ENCODE data around the gene TMEM167A.

Gene TMEM167A

DNA sequence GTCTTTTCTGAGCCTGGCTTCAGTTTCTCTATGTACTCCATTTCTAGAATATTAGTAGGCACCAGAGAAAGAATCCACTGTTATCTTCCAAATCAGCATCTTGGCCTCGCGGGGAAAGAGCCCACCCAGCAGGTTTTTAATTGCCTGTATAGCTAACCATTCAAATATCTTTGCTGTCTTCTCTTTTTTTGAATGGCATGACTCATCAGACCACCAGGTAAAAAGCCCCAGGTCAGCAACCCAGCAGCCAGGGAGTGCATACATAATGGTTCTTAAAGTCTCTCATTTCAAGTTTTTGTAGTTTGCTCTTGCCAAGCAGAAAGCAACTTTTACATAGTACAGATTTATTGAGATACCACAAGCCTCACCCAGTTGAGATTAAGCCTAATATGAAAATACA is 50.7 kb downstream of the TMEM167A start:
- H3K27ac ChIP-seq (ENCODE audit: low read depth, low read length, poor library complexity, severe bottlenecking): no peak overlapping the region
- no peak overlapping the region for H2AFZ ChIP-seq (ENCODE audit: low read length)
- no peak overlapping the region for H3K4me2 ChIP-seq (ENCODE audit: low read length)
- H3F3A ChIP-seq (ENCODE audit: insufficient read depth, low read length): no peaks in the 10 kb centered on the region
- no peaks in the 10 kb centered on the region for H3K9me2 ChIP-seq (ENCODE audit: low read depth, low read length)
- no peak overlapping the region for H3K4me3 ChIP-seq (ENCODE audit: low read depth, low read length, poor library complexity, severe bottlenecking)
- H3K4me1 ChIP-seq (ENCODE audit: insufficient read depth, low read length, severe bottlenecking): peaks cover 6% of the 10 kb centered on the region
- no peaks in the 10 kb centered on the region for H3K36me3 ChIP-seq (ENCODE audit: insufficient read depth, low read length)
- no peak for TF ChIP-seq EZH2 (IDR thresholded peaks at IDR 0.05; ENCODE audit: borderline replicate concordance, low read length)
- H3K9ac ChIP-seq (ENCODE audit: low read length): no peak overlapping the region
- no peaks in the 10 kb centered on the region for H3K27me3 ChIP-seq (ENCODE audit: insufficient read depth, low read length)
- no peaks in the 10 kb centered on the region for H3K79me2 ChIP-seq (ENCODE audit: insufficient read depth, low read length)
- no peaks in the 10 kb centered on the region for H3K9me3 ChIP-seq (ENCODE audit: low read length)
- no peaks in the 10 kb centered on the region for H4K20me1 ChIP-seq (ENCODE audit: insufficient read depth, low read length)

DNA sequence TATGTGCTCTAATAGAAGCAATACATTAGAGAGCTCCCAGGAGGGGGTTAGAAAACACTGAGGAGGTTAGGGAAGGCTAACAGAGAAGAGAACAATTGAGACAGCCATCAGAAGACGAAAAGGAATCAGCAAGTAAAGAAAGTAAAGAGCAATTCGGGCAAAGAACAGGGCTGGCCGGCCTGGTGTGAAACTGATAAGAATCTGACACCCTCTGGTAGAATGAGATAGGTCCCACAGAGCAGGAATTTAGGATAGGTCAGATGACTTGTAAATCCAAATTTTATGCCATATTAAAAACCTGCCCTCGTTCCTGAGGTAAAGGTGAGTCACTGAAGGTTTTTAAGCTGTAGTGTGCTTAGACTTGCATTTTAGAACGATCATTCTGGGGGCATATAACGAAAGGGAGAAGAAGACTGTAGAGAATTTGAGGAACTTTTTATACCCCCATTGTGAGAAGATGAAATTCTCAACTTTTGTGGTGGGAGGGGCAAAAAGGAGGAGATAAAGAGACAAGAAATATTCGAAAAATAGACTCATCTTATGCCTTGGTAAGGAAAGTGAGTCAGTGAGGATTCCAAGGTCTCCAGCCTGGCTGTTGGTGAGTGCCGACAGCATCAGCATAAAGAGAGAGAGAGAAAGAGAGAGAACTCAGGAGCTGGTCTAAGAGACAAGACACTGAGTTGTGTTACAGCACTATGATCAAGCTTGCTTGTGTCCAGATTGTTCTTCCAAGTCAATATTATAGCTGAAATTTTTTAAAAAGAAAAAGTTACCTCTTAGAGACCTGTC is 51.3 kb downstream of the TMEM167A start:
- no peaks in the 10 kb centered on the region for H3K9me3 ChIP-seq (ENCODE audit: low read length)
- H3K79me2 ChIP-seq (ENCODE audit: insufficient read depth, low read length): no peaks in the 10 kb centered on the region
- no peaks in the 10 kb centered on the region for H4K20me1 ChIP-seq (ENCODE audit: insufficient read depth, low read length)
- H3K27ac ChIP-seq (ENCODE audit: low read depth, low read length, poor library complexity, severe bottlenecking): no peak overlapping the region
- H3K27me3 ChIP-seq (ENCODE audit: insufficient read depth, low read length): no peaks in the 10 kb centered on the region
- H2AFZ ChIP-seq (ENCODE audit: low read length): no peak overlapping the region
- TF ChIP-seq EZH2 (IDR thresholded peaks at IDR 0.05; ENCODE audit: borderline replicate concordance, low read length): no peak
- TF ChIP-seq, protein P1, sequence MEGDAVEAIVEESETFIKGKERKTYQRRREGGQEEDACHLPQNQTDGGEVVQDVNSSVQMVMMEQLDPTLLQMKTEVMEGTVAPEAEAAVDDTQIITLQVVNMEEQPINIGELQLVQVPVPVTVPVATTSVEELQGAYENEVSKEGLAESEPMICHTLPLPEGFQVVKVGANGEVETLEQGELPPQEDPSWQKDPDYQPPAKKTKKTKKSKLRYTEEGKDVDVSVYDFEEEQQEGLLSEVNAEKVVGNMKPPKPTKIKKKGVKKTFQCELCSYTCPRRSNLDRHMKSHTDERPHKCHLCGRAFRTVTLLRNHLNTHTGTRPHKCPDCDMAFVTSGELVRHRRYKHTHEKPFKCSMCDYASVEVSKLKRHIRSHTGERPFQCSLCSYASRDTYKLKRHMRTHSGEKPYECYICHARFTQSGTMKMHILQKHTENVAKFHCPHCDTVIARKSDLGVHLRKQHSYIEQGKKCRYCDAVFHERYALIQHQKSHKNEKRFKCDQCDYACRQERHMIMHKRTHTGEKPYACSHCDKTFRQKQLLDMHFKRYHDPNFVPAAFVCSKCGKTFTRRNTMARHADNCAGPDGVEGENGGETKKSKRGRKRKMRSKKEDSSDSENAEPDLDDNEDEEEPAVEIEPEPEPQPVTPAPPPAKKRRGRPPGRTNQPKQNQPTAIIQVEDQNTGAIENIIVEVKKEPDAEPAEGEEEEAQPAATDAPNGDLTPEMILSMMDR (IDR thresholded peaks at IDR 0.05; ENCODE audit: low read length): no peak
- H3K4me1 ChIP-seq (ENCODE audit: insufficient read depth, low read length, severe bottlenecking): peaks cover 6% of the 10 kb centered on the region
- H3K9me2 ChIP-seq (ENCODE audit: low read depth, low read length): no peaks in the 10 kb centered on the region
- H3K4me3 ChIP-seq (ENCODE audit: low read depth, low read length, poor library complexity, severe bottlenecking): no peak overlapping the region
- no peak overlapping the region for H3K9ac ChIP-seq (ENCODE audit: low read length)
- H3F3A ChIP-seq (ENCODE audit: insufficient read depth, low read length): no peaks in the 10 kb centered on the region
- no peaks in the 10 kb centered on the region for H3K36me3 ChIP-seq (ENCODE audit: insufficient read depth, low read length)
- H3K4me2 ChIP-seq (ENCODE audit: low read length): no peak overlapping the region

DNA sequence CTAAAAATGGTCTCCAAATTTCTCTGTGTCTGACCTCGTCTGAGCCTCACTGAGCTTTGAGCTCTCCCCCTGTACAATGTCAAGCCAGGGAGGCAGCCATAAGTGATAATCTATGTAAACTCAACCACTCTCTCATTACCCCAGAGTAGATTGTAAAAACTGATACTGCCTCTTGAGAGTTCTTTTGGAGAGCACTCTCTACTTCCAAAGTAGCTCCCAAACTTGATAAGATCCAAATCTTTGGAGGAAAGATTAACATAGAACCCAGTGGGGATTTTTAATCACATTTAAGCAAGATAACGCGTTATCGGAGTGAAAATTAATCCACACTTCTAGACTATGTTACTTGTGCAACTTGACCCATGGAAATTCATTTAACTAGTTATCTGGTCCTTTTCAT is 54.9 kb downstream of the TMEM167A start:
- Histone ChIP-seq H3K27me3 (ENCODE audit: insufficient read depth, low read length) (no peaks in the 10 kb centered on the region), H2AFZ (ENCODE audit: low read length) (no peak overlapping the region), H3K79me2 (ENCODE audit: insufficient read depth, low read length) (no peaks in the 10 kb centered on the region), H3K9ac (ENCODE audit: low read length) (no peak overlapping the region), H3K9me3 (ENCODE audit: low read length) (no peaks in the 10 kb centered on the region), H3K4me3 (ENCODE audit: low read depth, low read length, poor library complexity, severe bottlenecking) (no peak overlapping the region), H3F3A (ENCODE audit: insufficient read depth, low read length) (no peaks in the 10 kb centered on the region), H3K9me2 (ENCODE audit: low read depth, low read length) (no peaks in the 10 kb centered on the region), H3K4me1 (ENCODE audit: insufficient read depth, low read length, severe bottlenecking) (peaks cover 6% of the 10 kb centered on the region), H3K36me3 (ENCODE audit: insufficient read depth, low read length) (no peaks in the 10 kb centered on the region), H3K4me2 (ENCODE audit: low read length) (no peak overlapping the region), H4K20me1 (ENCODE audit: insufficient read depth, low read length) (no peaks in the 10 kb centered on the region), H3K27ac (ENCODE audit: low read depth, low read length, poor library complexity, severe bottlenecking) (no peak overlapping the region)
- TF ChIP-seq EZH2 (IDR thresholded peaks at IDR 0.05; ENCODE audit: borderline replicate concordance, low read length): no peak
- TF ChIP-seq, protein P1 (IDR thresholded peaks at IDR 0.05; ENCODE audit: low read length): no peak

DNA sequence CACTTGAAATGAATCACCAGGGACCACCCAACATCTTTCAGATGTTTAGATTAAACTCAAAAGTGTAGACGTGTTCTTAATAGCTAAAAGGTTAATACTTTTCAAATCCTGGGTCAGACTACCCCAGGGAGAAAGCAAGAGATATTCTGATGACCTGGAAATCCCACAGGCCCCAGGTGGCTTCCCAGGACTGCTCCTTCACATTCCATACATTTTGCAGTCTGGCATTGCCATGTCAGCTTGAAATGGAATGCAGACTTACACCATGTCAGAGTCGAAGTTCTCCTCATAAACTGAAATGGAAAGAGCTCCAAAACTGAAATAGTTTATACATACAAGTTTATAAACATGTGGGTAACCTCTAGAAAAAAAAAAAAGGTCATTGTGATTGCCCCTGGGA is 61.5 kb downstream of the TMEM167A start:
- Histone ChIP-seq H3K27ac (ENCODE audit: low read depth, low read length, poor library complexity, severe bottlenecking) (no peak overlapping the region), H3K27me3 (ENCODE audit: insufficient read depth, low read length) (no peaks in the 10 kb centered on the region), H3F3A (ENCODE audit: insufficient read depth, low read length) (no peaks in the 10 kb centered on the region), H3K4me3 (ENCODE audit: low read depth, low read length, poor library complexity, severe bottlenecking) (no peak overlapping the region), H3K4me1 (ENCODE audit: insufficient read depth, low read length, severe bottlenecking) (no peaks in the 10 kb centered on the region), H3K4me2 (ENCODE audit: low read length) (no peak overlapping the region), H3K36me3 (ENCODE audit: insufficient read depth, low read length) (no peaks in the 10 kb centered on the region), H3K9me3 (ENCODE audit: low read length) (no peaks in the 10 kb centered on the region), H2AFZ (ENCODE audit: low read length) (no peak overlapping the region), H3K9ac (ENCODE audit: low read length) (no peak overlapping the region), H3K9me2 (ENCODE audit: low read depth, low read length) (no peaks in the 10 kb centered on the region), H4K20me1 (ENCODE audit: insufficient read depth, low read length) (no peaks in the 10 kb centered on the region), H3K79me2 (ENCODE audit: insufficient read depth, low read length) (no peaks in the 10 kb centered on the region)
- no peak for TF ChIP-seq EZH2 (IDR thresholded peaks at IDR 0.05; ENCODE audit: borderline replicate concordance, low read length)
- TF ChIP-seq, protein P1 (IDR thresholded peaks at IDR 0.05; ENCODE audit: low read length): no peak
